ENCODE data around the gene GDI1. TPM values are rescaled to one million over a fixed set of nuclear protein-coding genes. Genes with fewer than 3 reads are reported as not detected.

The GDI1 gene
- total and polyA plus RNA-seq, 10 of the 15 experiments (the other 5 are each of a cell fraction or from before 2014, with no cell fraction given), result 0.92 to 102 (median 49.6) TPM

GRCh38 chrX:154428176-154429171 lies 8.5 kb upstream of the GDI1 start, which contains the start of gene ATP6AP1 (continued):
- no peak for TF ChIP-seq IRF5 (IDR thresholded peaks at IDR 0.05; ENCODE audit: borderline replicate concordance)
- no peak for TF ChIP-seq CEBPB (IDR thresholded peaks at IDR 0.05; ENCODE audit: borderline replicate concordance in 1 of 2, low read depth in 2 of 2, low read length in 2 of 2)
- no peak for TF ChIP-seq HDAC6 (IDR thresholded peaks at IDR 0.05; ENCODE audit: unreplicated experiment)
- peak; percentile 70 for TF ChIP-seq RUNX3 (IDR thresholded peaks at IDR 0.05; ENCODE audit: low read length)
- TF ChIP-seq MEF2B (IDR thresholded peaks at IDR 0.05; ENCODE audit: partially characterized antibody, poor library complexity, severe bottlenecking), result no peak
- TF ChIP-seq NFYB (IDR thresholded peaks at IDR 0.05; ENCODE audit: insufficient read depth, low read depth, low read length), result peak; percentile 90
- TF ChIP-seq RAD21 (IDR thresholded peaks at IDR 0.05; ENCODE audit: insufficient read depth, low read depth, low read length), result no peak
- TF ChIP-seq CHD4 (IDR thresholded peaks at IDR 0.05), result no peak
- no peak for TF ChIP-seq ZNF24 (IDR thresholded peaks at IDR 0.05)
- TF ChIP-seq YY1 (IDR thresholded peaks at IDR 0.05; ENCODE audit: low read depth, low read length), result peak; percentile 95
- peak; percentile 46; the same call in 1 of the 2 replicates for TF ChIP-seq TAF1 (IDR thresholded peaks at IDR 0.05; ENCODE audit: borderline replicate concordance, low read depth, low read length)
- TF ChIP-seq TCF3 (IDR thresholded peaks at IDR 0.05; ENCODE audit: borderline replicate concordance, insufficient read depth, low read depth, low read length), result no peak
- TF ChIP-seq EED (IDR thresholded peaks at IDR 0.05; ENCODE audit: low read depth), result no peak
- 0 out of 2 replicates have a peak, but pooled peaks have one; percentile 40 for TF ChIP-seq CREM (IDR thresholded peaks at IDR 0.05; ENCODE audit: low read depth)
- TF ChIP-seq, protein P1, sequence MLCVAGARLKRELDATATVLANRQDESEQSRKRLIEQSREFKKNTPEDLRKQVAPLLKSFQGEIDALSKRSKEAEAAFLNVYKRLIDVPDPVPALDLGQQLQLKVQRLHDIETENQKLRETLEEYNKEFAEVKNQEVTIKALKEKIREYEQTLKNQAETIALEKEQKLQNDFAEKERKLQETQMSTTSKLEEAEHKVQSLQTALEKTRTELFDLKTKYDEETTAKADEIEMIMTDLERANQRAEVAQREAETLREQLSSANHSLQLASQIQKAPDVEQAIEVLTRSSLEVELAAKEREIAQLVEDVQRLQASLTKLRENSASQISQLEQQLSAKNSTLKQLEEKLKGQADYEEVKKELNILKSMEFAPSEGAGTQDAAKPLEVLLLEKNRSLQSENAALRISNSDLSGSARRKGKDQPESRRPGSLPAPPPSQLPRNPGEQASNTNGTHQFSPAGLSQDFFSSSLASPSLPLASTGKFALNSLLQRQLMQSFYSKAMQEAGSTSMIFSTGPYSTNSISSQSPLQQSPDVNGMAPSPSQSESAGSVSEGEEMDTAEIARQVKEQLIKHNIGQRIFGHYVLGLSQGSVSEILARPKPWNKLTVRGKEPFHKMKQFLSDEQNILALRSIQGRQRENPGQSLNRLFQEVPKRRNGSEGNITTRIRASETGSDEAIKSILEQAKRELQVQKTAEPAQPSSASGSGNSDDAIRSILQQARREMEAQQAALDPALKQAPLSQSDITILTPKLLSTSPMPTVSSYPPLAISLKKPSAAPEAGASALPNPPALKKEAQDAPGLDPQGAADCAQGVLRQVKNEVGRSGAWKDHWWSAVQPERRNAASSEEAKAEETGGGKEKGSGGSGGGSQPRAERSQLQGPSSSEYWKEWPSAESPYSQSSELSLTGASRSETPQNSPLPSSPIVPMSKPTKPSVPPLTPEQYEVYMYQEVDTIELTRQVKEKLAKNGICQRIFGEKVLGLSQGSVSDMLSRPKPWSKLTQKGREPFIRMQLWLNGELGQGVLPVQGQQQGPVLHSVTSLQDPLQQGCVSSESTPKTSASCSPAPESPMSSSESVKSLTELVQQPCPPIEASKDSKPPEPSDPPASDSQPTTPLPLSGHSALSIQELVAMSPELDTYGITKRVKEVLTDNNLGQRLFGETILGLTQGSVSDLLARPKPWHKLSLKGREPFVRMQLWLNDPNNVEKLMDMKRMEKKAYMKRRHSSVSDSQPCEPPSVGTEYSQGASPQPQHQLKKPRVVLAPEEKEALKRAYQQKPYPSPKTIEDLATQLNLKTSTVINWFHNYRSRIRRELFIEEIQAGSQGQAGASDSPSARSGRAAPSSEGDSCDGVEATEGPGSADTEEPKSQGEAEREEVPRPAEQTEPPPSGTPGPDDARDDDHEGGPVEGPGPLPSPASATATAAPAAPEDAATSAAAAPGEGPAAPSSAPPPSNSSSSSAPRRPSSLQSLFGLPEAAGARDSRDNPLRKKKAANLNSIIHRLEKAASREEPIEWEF (IDR thresholded peaks at IDR 0.05; ENCODE audit: insufficient replicate concordance, low read depth, low read length), result no peak
- TF ChIP-seq ZBTB4 (CRISPR knock-in tag; IDR thresholded peaks at IDR 0.05), result no peak
- peak in 1 of 2 experiments; percentile 31; a peak in 1 of 4 replicates for TF ChIP-seq IKZF2 (IDR thresholded peaks at IDR 0.05)
- no peak for TF ChIP-seq ZNF274 (IDR thresholded peaks at IDR 0.05; ENCODE audit: insufficient read depth, insufficient read length)
- no peak for TF ChIP-seq MYB (IDR thresholded peaks at IDR 0.05; ENCODE audit: borderline replicate concordance, low read depth, low read length)
- TF ChIP-seq LARP7 (IDR thresholded peaks at IDR 0.05), result peak; percentile 88
